DMS153 treated with DMSO at 0.1 percent for 48 hours (cell line): ENCODE results near the gene ARNT2.
"Not testable (repeated sequence)": the region's sequence is repeated elsewhere in the genome, so short reads cannot be mapped to it uniquely, and the experiment has no call there.

ENCODE experiments used
- DNase-seq: peaks from one replicate; lab custom pipeline; 2025; ENCODE audit not compliant: unreplicated experiment; lab: John Stamatoyannopoulos, UW

Gene ARNT2

GRCh38 chr15:80404057-80404760 lies at the start of gene ARNT2:
Gene ARNT2 (plus strand): TSS chr15:80404382. CDS start chr15:80404516, 134 bp downstream.
- DNase-seq, result no peak

- no peak for DNase-seq
These were observed 37.1 kb upstream of the ARNT2 start for GRCh38 chr15:80367094-80367493.

GRCh38 chr15:80367661-80368060 lies 36.5 kb upstream of the ARNT2 start:
- DNase-seq, result no peak

- no peak for DNase-seq
These were observed 32.3 kb upstream of the ARNT2 start for GRCh38 chr15:80371924-80372323.

- no peak for DNase-seq
These were observed 29.7 kb upstream of the ARNT2 start for GRCh38 chr15:80374441-80374840.

- no peak for DNase-seq
These were observed 28.0 kb upstream of the ARNT2 start for GRCh38 chr15:80375968-80376891.

GRCh38 chr15:80379693-80380092 lies 24.5 kb upstream of the ARNT2 start:
- no peak for DNase-seq

- DNase-seq, result no peak
These were observed 24.0 kb upstream of the ARNT2 start for GRCh38 chr15:80380154-80380553.

GRCh38 chr15:80382285-80382684 lies 21.9 kb upstream of the ARNT2 start:
- no peak for DNase-seq

- DNase-seq, result no peak
These were observed 19.8 kb upstream of the ARNT2 start for GRCh38 chr15:80384432-80384831.

- DNase-seq, result no peak
These were observed 18.0 kb upstream of the ARNT2 start for GRCh38 chr15:80386151-80386550.

GRCh38 chr15:80388326-80388725 lies 15.9 kb upstream of the ARNT2 start:
- no peak for DNase-seq

- no peak for DNase-seq
These were observed 14.8 kb upstream of the ARNT2 start for GRCh38 chr15:80389370-80389769.

GRCh38 chr15:80390942-80391341 lies 13.2 kb upstream of the ARNT2 start:
- not testable (repeated sequence) for DNase-seq

GRCh38 chr15:80395616-80396015 lies 8.6 kb upstream of the ARNT2 start:
- no peak for DNase-seq

GRCh38 chr15:80396096-80396495 lies 8.1 kb upstream of the ARNT2 start:
- DNase-seq, result no peak

GRCh38 chr15:80399508-80399907 lies 4.7 kb upstream of the ARNT2 start:
- DNase-seq, result no peak

- DNase-seq, result no peak
These were observed 2.7 kb upstream of the ARNT2 start for GRCh38 chr15:80401456-80401855.

- DNase-seq, result no peak
These were observed 1.8 kb upstream of the ARNT2 start for GRCh38 chr15:80402339-80402738.

- DNase-seq, result no peak
These were observed 498 bp upstream of the ARNT2 start for GRCh38 chr15:80403712-80404056.

- DNase-seq, result no peak
These were observed 775 bp downstream of the ARNT2 start for GRCh38 chr15:80404761-80405553.

- no peak for DNase-seq
These were observed 1.3 kb downstream of the ARNT2 start for GRCh38 chr15:80405554-80405850.
